GM19193 (cell line): ENCODE results near the gene ZBTB6.

Source experiments
- POLR2A ChIP-seq: IDR thresholded peaks from 4 replicates; pipeline ENCODE4 v1.6.1; 2011; ENCODE audit not compliant: insufficient read depth, insufficient read length; ENCODE audit errors: extremely low read depth

The ZBTB6 gene

DNA sequence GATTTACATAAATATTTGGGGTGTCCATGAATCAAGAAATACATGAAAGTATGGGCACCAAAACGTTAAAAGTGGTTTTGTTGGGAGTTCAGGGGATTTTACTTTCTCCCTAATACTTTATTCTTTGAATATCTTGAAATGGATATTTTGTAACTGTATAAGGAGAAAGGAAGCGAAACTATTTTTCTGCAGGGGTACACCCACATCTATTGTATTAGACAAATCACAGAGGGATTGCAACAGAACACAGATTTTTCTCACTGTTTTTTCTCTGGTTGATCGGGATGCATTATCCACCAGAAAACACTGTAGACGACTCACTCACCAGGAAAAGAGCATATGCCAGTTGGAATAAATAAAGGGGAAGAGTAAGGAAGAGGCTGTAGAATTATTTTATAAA, 26.5 kb upstream of the ZBTB6 start:
- TF ChIP-seq POLR2A = no peak

DNA sequence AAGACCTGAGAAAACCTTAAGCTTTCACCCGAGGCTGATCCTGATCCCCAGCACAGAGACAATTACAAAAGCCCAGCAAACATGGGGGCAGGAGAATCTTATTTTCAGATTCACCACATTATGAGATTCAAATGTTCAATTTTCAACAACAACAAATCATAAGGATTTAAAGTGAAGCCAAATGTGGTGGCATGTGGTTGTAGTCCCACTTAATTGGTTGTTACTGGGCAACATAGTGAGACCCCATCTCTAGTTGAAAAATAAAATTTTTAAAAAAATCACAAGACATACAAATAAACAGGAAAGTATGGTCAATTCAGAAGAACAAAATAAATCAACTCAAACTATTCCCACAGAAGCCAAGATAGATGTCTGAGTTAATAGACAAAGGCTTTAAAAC, 23.8 kb upstream of the ZBTB6 start:
- TF ChIP-seq POLR2A = no peak

DNA sequence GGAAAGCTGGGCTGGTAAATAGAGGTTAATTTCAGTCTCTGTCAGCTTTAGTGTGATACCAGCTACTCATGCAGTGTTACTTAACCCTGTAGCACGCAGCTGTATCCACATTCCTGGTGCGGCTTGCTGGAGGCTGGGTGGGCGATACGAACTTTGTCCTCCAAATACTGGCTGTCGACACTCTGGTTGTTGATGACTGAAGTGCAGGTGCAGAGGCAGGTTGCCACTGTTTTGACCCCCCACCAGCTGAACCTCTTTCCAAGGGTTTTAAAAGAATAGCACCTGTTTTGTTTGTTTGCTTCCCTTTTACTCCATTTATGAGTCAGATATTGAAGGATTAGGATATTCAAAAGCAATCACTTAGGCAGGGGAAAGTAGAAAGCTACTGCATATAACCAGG, 23.3 kb upstream of the ZBTB6 start:
- TF ChIP-seq POLR2A = no peak

DNA sequence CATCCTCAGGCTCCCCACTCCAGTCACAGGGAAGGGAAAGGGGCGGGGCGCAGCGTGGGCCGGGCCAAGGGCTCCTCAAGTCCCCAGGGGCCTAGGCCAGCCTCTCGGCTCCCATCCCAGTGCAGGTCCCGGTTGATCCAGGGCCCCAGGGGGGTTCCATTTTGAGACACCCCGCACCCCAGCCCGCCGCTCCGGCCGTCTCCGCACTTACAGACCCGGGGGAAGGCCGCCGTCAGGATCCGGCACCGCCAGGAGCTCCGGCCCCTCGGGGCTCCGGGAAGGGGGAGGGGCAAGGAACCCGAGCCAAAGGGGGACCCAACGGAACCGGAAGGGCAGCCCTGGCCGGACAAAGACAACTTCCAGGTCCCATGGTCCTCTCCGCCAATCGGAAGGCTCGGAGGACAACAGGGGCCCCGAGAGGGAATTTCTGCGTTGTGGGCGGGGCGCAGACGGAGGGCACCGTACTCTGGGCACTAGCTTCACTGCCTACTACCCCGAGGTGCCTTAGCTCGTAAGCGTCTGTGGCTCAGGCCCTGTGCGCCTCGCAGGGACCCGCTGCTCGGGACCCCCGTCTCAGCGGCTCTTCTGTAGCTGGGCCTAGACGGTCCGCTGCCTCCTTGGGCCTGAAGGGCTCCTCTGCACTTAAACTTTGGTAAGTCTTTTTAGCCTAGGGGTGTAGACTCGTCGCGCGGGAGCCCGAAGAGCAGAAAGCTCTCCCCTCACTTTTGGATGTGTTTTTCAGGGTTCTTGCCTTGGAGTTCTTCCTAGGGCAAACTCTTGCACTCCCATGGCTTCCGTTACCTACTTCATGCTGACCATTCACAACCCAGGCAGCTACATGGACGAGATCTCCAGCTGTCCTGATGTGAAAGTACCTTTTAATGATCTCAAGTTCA, 18.4 kb upstream of the ZBTB6 start, which contains the start of gene ZBTB26:
Gene ZBTB26 (minus strand): TSS at position 287 of the 896 bp plus-strand sequence. CDS start 11,578 bp downstream, outside the sequence.
- TF ChIP-seq POLR2A = peak; percentile 86

DNA sequence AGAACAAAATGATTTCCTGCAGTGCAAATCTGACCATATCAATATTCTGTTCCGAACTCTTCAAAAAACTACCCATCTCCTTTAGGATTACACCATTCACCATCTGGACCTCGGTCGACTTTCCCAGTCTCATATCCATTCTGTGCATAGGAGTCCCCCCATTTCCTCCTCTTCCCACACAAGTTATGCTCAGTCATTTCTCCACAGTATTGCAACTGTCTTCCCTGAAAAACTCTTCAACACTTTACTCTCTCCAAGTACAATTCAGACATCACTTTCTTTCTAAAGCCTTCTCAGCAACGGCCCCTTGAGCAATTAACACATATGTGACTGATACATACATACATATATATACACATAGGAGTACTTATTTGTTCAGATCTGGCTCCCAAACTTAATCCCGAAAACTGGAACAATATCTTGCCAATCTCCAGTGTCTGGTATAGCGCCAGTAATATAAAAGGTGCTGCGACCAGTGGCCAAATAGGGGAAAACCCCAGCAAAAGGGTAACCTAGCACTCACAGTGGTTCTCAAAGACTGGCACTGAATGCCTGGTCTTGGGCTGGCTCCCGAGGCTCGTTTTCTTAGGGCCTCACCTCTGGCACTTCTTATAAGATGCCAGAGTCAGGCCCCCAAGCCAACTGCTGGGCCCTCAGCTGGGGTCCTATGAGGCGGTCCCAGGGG, 17.6 kb upstream of the ZBTB6 start:
- TF ChIP-seq POLR2A = no peak

DNA sequence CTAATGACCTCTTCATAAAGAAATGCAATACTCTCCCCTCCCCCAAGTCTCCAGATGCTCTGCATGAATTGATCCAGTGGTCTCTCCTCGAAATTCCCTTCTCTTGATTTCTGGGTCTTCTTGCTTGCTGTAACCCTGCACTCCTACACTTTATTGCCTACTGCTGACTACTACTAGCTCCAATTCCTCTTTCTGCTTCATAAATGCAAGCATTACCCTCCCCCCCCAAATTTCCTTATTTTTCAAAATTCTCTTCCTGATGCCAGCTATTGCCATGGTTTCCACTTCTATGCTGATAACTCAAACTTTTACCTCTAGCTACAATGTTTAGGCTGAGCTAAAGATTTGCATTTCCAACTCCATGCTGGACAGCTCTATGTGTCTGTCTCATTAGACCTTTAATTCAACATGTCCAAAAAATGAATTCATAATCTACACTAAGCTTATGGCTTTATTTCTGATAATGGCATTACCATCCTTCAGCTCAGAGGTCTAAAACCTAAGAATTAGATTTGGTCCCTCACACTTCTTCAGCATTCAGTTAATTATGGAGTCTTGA, 16.8 kb upstream of the ZBTB6 start:
- TF ChIP-seq POLR2A = no peak

DNA sequence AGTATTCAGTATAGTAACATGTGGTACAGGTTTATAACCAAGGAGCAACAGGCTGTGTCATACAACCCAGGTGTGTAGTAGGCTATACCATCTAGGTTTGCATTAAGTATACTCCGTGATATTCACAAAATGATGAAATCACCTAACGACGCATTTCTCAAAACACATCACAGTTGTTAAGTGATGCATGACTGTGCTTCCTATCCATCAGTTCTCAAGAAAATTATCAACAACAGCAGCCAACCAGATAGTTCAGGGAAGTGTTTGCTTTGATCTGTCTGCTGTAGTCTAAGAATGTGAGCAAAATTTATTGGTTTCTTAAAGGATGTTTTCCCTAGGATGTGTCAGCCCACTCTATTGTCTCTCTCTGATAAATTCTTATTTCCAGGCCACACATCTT, 10.8 kb upstream of the ZBTB6 start:
- no peak for TF ChIP-seq POLR2A

DNA sequence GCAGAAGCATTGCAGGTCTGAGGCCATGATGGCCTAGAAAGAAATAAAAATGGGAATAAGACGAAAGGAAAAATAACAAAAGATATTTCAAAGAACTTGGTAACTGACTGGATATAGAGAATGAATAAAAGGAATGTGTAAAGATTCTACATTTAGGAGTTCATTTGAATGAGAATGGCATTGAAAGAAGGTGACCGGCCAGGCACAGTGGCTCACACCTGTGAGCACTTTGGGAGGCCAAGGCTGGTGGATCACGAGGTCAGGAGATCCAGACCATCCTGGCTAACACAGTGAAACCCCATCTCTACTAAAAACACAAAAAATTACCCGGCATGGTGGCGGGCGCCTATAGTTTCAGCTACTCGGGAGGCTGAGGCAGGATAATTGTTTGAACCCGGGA, 9.6 kb upstream of the ZBTB6 start:
- TF ChIP-seq POLR2A = no peak

DNA sequence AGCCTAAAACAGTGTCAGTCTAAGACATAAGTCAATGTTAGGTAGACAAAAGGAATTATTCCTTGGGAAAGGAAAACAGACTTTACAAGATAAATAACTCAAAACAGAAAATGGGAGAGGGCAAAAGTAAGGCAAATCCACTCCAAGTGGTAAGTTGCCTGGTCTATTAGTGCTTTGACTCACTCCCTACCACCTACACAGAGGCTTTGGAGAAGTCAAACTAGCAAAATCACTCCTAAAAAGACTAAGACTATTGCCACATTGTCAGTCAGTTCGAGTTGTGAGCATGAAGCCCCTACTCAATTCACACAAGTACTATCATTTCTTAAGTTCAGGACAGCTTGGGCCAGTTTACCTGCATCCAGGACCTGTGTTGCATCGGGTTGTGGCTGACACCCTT, 5.2 kb upstream of the ZBTB6 start:
- no peak for TF ChIP-seq POLR2A

DNA sequence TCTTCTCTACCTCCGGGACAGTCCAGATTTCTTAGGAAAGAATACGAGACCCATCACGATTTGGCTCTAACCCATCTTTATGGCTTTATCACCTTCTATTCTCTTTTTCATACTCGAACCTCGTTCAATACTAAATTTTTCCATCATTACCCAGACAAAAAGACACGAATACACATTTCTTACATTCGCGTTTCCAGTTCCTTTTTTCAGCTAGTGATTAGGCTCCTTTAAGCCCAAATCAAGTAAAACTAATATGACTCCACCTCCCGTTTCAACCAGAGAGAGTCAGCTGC, 506 bp downstream of the ZBTB6 start:
- no peak for TF ChIP-seq POLR2A

DNA sequence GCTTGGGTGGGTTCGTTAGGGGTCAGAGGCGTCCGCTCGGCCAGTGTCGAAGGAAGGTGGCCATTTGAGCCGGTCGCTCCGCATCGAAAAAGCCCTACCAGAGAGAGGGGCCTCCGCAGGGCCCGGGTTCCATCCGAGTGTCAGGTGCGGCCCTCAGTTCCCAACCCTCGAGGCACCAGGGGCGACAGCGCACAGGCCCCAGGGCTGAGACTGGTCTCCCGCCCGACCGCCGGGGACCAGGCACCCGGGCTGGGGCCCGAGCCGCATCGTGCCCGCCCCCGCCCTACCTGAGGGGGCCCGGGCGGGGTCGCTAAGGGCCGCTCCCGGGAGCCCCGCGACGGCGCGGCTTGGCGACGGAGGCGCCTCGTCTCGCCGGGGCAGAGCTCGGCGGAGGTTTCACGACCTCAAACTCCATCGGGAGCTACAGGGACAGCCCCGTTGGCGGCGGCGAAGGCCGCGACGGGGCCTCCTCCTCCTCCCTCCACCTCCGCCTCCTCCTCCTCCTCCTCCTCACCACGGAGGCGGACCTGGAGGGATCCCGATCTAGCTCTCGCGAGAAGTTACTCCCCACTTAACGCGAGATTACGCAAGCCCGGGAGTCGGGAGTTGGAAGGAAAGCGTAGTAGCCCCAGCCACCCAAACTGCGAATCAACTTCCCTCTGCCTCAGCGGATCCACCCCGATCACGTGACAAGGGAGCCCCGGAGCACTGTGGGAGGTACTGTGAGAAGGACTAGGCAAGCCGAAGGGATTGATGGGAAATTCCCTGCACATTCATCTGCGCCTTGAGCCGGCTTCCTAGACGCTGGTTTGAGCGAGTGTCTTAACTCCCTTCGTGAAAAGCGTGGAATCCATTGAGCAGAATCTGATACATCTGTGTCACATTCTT, 8.1 kb downstream of the ZBTB6 start, which contains the start of gene RC3H2:
Gene RC3H2 (minus strand): TSS at position 537 of the 888 bp plus-strand sequence. CDS start 7,850 bp downstream, outside the sequence.
- peak; percentile 92 for TF ChIP-seq POLR2A

DNA sequence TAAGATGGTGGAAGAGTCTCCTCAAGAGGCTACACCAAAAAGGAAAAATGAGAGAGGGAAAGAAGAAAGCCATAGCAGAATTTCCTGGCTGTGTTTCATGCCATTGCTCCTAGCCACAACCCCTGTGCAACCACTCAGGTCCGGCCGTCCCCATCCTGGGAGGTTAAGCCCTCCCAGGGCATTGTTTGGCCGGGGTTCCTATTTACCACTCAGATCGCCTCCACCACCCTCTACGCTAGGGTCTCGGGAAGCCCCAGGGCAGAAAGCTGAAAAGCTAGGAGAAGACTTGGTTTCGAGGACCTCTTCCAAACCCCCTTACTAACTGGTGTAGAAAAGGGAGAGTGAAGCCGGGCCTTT, 8.7 kb downstream of the ZBTB6 start:
- TF ChIP-seq POLR2A = no peak

DNA sequence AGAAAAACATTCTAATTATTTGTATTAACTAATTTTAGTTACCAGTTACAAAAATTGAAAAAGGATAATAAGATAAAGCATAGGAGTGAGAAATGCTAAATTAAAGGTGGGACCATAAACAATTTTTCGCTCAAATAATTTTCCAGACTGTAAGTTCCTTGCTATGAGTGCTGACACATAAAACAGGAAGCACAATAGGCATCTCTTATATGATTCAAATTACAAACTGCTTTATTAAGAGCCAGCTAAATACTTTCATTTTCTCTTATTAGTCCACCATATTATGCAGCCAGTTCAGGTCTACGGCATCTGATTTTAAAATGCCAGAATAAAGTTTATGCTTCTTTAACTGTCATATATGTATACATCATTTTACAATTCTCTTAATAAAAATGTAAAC, 12.3 kb downstream of the ZBTB6 start:
- no peak for TF ChIP-seq POLR2A

DNA sequence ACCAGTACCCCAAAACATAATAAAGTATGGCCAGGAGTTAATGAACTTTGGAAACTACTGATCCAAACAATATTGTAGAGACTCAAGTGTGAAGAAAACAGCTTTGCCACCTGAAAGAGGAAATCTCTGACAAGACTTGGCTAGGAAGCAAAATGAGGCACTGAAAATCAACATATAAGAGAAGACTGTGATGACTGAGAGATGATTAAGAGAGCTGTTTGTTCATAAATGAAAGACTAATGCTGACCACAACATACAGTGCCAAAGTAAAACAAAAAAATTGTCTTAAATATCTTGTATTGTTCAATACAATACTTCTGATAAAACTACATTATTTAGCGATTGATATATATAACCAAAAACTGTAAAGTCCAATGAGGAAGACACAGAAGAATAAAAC, 15.2 kb downstream of the ZBTB6 start:
- no peak for TF ChIP-seq POLR2A

DNA sequence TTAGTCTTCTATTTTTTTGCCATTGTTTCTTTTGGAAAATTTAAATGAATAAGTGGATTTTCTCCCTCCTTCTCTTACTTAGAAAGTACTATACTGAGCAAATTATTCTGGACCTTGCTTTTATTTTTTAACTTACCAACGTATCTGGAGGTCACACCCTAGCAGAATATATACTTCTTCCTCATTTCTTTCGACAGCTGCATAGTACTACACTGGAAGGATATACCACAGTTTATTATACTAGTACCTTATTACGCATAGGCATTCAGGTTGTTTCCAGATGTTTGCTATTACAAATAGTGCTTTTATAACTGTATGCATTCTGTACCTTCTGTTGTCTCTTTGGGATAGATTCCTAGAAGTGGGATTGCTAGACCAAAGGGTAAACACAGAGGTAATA, 24.6 kb downstream of the ZBTB6 start:
- TF ChIP-seq POLR2A = no peak

DNA sequence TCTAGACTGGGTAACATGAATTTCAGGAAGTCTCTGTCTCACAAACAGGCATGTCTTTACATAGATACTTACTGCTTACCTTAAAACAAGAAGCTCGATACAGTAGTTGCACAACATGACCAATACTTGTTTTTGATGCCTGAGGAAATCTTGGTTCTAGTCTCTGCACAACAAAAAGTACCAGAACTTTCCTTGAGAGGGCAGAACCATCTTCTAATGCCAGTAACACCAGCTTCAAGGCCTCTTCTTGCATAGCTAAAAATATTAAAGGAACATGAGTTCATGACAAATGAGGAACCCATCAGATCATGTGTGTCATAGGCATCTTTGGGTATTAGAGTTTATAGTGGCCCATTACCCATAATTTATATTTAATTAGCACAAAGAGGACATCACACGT, 30.0 kb downstream of the ZBTB6 start:
- no peak for TF ChIP-seq POLR2A

DNA sequence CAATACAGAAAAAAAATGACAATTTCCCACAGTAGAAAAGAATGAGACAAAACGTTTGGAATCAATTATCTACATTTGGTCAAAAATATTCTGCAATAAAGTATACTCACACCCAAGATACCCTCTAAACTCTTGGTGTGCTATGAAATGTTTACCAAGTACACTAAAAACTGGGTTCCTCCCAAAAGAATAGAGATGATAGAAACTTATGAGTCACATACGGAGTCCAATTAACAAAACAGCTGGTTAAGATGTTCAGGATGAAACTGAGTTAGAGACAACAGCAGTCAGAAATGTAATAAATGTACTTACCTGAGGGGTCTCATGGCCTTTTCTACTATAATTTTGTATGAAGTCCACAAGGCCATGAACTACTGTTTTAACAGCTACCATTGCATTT, 33.7 kb downstream of the ZBTB6 start:
- no peak for TF ChIP-seq POLR2A
